Measurements from ENCODE around the gene EFHC1. TPM values are rescaled to one million over a fixed set of nuclear protein-coding genes. Genes with fewer than 3 reads are reported as not detected.
A peak's percentile ranks its signal among the peaks of the same experiment; 100 is the strongest.

EFHC1 gene
- total RNA-seq, 1 donor from 2014 or later: 59.8 TPM

- H3K36me3 Mint-ChIP-seq: peaks cover 4% of the 10 kb centered on the region
- H3K79me2 ChIP-seq (ENCODE audit: low read depth): peaks cover 70% of the 10 kb centered on the region
- no peaks in the 10 kb centered on the region for H3K9me3 Mint-ChIP-seq
- H4K20me1 ChIP-seq (ENCODE audit: low read depth): no peaks in the 10 kb centered on the region
- no peaks in the 10 kb centered on the region for H3K27me3 Mint-ChIP-seq (ENCODE audit: insufficient read depth, low read depth)
- H3K4me3 Mint-ChIP-seq: no peak overlapping the region
- peak; percentile 52 for DNase-seq (ENCODE audit: low spot score)
- H3K27ac ChIP-seq: peak overlapping the region; percentile 1
- no peaks in the 10 kb centered on the region for H3K9me3 ChIP-seq (ENCODE audit: low read depth)
- H3K4me1 Mint-ChIP-seq: peaks cover 38% of the 10 kb centered on the region
- H3K36me3 ChIP-seq: no peaks in the 10 kb centered on the region
- TF ChIP-seq EZH2 (IDR thresholded peaks at IDR 0.05) (no peak), EZH2phosphoT487 (IDR thresholded peaks at IDR 0.05) (no peak)
- TF ChIP-seq, protein P1, sequence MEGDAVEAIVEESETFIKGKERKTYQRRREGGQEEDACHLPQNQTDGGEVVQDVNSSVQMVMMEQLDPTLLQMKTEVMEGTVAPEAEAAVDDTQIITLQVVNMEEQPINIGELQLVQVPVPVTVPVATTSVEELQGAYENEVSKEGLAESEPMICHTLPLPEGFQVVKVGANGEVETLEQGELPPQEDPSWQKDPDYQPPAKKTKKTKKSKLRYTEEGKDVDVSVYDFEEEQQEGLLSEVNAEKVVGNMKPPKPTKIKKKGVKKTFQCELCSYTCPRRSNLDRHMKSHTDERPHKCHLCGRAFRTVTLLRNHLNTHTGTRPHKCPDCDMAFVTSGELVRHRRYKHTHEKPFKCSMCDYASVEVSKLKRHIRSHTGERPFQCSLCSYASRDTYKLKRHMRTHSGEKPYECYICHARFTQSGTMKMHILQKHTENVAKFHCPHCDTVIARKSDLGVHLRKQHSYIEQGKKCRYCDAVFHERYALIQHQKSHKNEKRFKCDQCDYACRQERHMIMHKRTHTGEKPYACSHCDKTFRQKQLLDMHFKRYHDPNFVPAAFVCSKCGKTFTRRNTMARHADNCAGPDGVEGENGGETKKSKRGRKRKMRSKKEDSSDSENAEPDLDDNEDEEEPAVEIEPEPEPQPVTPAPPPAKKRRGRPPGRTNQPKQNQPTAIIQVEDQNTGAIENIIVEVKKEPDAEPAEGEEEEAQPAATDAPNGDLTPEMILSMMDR (IDR thresholded peaks at IDR 0.05): no peak
- H2AFZ ChIP-seq (replicated peaks): no peak overlapping the region
- H3F3A ChIP-seq (ENCODE audit: low read depth): peaks cover 27% of the 10 kb centered on the region
- no peak overlapping the region for H3K9ac ChIP-seq
- peak overlapping the region; percentile 55 for H3K27ac Mint-ChIP-seq
- peaks cover 31% of the 10 kb centered on the region for H3K4me1 ChIP-seq
- peak overlapping the region; percentile 17 for H3K4me2 ChIP-seq
- H3K27me3 ChIP-seq: no peaks in the 10 kb centered on the region
- no peak overlapping the region for H3K4me3 ChIP-seq
Observed at GRCh38 chr6:52557389-52558265, 137.5 kb downstream of the EFHC1 start.

DNA sequence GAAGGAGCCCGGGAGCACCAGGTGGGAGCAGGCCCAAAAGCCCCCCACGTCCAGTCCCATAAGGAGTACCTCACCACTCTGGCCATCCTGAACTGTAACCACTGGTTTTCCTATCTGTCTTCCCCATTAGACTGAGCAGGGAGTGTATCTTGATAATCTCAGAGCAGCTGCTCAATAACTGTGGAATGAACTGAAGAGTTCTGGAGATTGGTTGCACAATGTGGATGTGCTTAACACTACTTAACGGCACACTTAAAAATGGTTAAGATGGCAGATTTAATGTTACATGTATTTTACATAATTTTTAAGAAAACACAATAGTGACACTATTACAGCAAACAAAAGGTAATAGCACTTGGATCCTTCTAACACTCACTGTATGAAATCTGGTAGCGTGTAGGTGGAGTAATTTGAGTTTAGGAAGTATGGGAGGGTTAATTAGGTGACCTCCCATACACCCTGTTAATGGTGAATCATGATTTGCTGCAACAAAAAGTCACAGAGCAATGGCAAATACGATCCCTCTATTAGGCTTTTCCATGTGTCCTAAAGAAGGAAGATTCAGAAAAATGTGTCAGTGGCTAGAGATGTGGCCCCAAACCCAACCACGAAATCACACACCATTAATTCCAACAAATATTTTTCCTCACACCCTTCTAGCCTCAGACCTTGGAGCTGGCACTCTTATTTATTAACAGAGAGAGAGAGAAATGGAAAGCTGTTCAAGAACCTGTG is 138.3 kb downstream of the EFHC1 start:
- no peaks in the 10 kb centered on the region for H3K9me3 Mint-ChIP-seq
- peaks cover 31% of the 10 kb centered on the region for H3K4me1 Mint-ChIP-seq
- no peak overlapping the region for H3K4me3 ChIP-seq
- TF ChIP-seq, protein P1 (IDR thresholded peaks at IDR 0.05): no peak
- TF ChIP-seq EZH2 (IDR thresholded peaks at IDR 0.05) (no peak), EZH2phosphoT487 (IDR thresholded peaks at IDR 0.05) (no peak)
- H3K27ac ChIP-seq: peak overlapping the region; percentile 1
- H3K4me3 Mint-ChIP-seq: no peak overlapping the region
- no peaks in the 10 kb centered on the region for H3K9me3 ChIP-seq (ENCODE audit: low read depth)
- no peak for DNase-seq (ENCODE audit: low spot score)
- H3K27me3 Mint-ChIP-seq (ENCODE audit: insufficient read depth, low read depth): no peaks in the 10 kb centered on the region
- no peak overlapping the region for H3K9ac ChIP-seq
- peaks cover 4% of the 10 kb centered on the region for H3K36me3 Mint-ChIP-seq
- H3K4me1 ChIP-seq: peaks cover 25% of the 10 kb centered on the region
- H2AFZ ChIP-seq (replicated peaks): no peak overlapping the region
- peaks cover 19% of the 10 kb centered on the region for H3F3A ChIP-seq (ENCODE audit: low read depth)
- H3K79me2 ChIP-seq (ENCODE audit: low read depth): peaks cover 67% of the 10 kb centered on the region
- H3K4me2 ChIP-seq: peak overlapping the region; percentile 17
- H3K27ac Mint-ChIP-seq: no peak overlapping the region
- no peaks in the 10 kb centered on the region for H3K36me3 ChIP-seq
- no peaks in the 10 kb centered on the region for H4K20me1 ChIP-seq (ENCODE audit: low read depth)
- no peaks in the 10 kb centered on the region for H3K27me3 ChIP-seq

DNA sequence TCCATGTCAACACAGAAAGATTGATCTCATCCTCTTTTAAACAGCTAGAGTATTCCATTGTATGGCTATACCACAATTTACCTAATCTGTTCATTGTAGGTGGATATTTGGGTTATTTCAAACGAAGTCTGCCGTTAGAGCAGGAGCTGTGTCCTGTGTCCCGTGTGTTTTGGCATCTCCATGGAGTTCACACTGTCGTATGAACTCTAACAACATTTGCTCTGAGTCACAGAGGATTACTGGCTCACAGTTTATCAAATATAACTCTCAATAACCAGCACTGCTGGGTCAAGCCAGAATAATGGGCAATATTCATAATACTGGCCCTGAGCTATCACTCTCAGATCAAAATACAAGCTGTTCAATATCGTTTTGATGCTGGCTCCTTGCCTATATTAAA is 140.3 kb downstream of the EFHC1 start:
- TF ChIP-seq EZH2 (IDR thresholded peaks at IDR 0.05) (no peak), EZH2phosphoT487 (IDR thresholded peaks at IDR 0.05) (no peak)
- TF ChIP-seq, protein P1 (IDR thresholded peaks at IDR 0.05): no peak
- Histone ChIP-seq H2AFZ (replicated peaks) (no peak overlapping the region), H3K27ac (no peak overlapping the region), H3K4me2 (no peak overlapping the region), H3K4me3 (no peak overlapping the region), H3K4me1 (peaks cover 34% of the 10 kb centered on the region), H3K9ac (no peak overlapping the region), H3K36me3 (no peaks in the 10 kb centered on the region), H3F3A (ENCODE audit: low read depth) (peaks cover 17% of the 10 kb centered on the region), H3K79me2 (ENCODE audit: low read depth) (peaks cover 66% of the 10 kb centered on the region), H4K20me1 (ENCODE audit: low read depth) (peaks cover 3% of the 10 kb centered on the region), H3K9me3 (ENCODE audit: low read depth) (no peaks in the 10 kb centered on the region), H3K27me3 (no peaks in the 10 kb centered on the region)
- Mint-ChIP-seq H3K36me3 (peaks cover 16% of the 10 kb centered on the region), H3K4me1 (peaks cover 36% of the 10 kb centered on the region), H3K4me3 (no peak overlapping the region), H3K9me3 (no peaks in the 10 kb centered on the region), H3K27me3 (ENCODE audit: insufficient read depth, low read depth) (peaks cover 2% of the 10 kb centered on the region), H3K27ac (no peak overlapping the region)
- no peak for DNase-seq (ENCODE audit: low spot score)

Data from neural progenitor cell (in vitro differentiated cells).